Naive thymus-derived CD8-positive, alpha-beta T cell (primary cell): ENCODE data around the gene LRRC4C. TPM values are rescaled to one million over a fixed set of nuclear protein-coding genes. Genes with fewer than 3 reads are reported as not detected.

Experiments
- ATAC-seq, 2 donors: fragments of 150-1000 bp; cut with Tn5 transposase in 1 of 2; sonication (Bioruptor Pico), chemical (Tn5 transposase) in 1 of 2; 1 replicate in 1 of 2; 2 replicates in 1 of 2; pipeline ENCODE4 v1.10.0; 2021; ENCODE audit warnings: mild to moderate bottlenecking in 2 of 2, moderate library complexity in 2 of 2
- POLR2A ChIA-PET: fragments of 350-600 bp; sonication (Branson Sonifier 250); formaldehyde crosslinking; loops from one replicate; lab custom pipeline; 2021; ENCODE audit warnings: antibody characterized with exemption; lab: Charles Lee
- DNase-seq, 10 donors: peaks; one replicate each; pipeline versions ENCODE4 v3.0.0 to v3.0.0-alpha.2; 2020 to 2022
- H3K27ac Mint-ChIP-seq, 10 donors: one replicate each; pipeline ENCODE4 v1.8.0; 2020 to 2022; ENCODE audit warnings: mild to moderate bottlenecking in 10 of 10, mixed read lengths in 10 of 10, moderate library complexity in 4 of 10, inconsistent platforms in 1 of 10
- H3K27me3 Mint-ChIP-seq, 5 donors: one replicate each; pipeline ENCODE4 v1.8.0; 2021 to 2022; ENCODE audit warnings: mixed read lengths in 5 of 5
- H3K36me3 Mint-ChIP-seq, 3 donors: one replicate each; pipeline ENCODE4 v1.8.0; 2020 to 2022; ENCODE audit warnings: mixed read lengths in 3 of 3, mild to moderate bottlenecking in 2 of 3, inconsistent platforms in 1 of 3
- H3K4me1 Mint-ChIP-seq, 4 donors: one replicate each; pipeline ENCODE4 v1.8.0; 2021 to 2022; ENCODE audit warnings: mixed read lengths in 4 of 4
- H3K4me3 Mint-ChIP-seq, 10 donors: one replicate each; pipeline ENCODE4 v1.8.0; 2020 to 2022; ENCODE audit warnings: mild to moderate bottlenecking in 10 of 10, mixed read lengths in 10 of 10, moderate library complexity in 6 of 10, inconsistent platforms in 1 of 10
- H3K9me3 Mint-ChIP-seq, 9 donors: one replicate each; pipeline ENCODE4 v1.8.0; 2020 to 2022; ENCODE audit warnings: mixed read lengths in 9 of 9, mild to moderate bottlenecking in 3 of 9, inconsistent platforms in 1 of 9, moderate library complexity in 1 of 9
- polyA plus RNA-seq, 3 donors: library from polyadenylated mRNA; unstranded; fragments of 300-500 nt; fragmentation: Illumina TruSeq; gene quantifications; one replicate each; pipeline ENCODE4 v1.2.3, GENCODE V29; 2021
- total RNA-seq, 8 experiments: library from RNA in 2 of 8; stranded (reverse) in 2 of 8; gene quantifications; one replicate each; pipeline ENCODE4 v1.2.3 and lab custom pipeline; 2021 to 2026

LRRC4C gene
- total and polyA plus RNA-seq, 5 experiments from 2014 or later = not detected

- H3K36me3 Mint-ChIP-seq = peaks cover 0 to 4% (median 0%) of the 10 kb centered on the region in 3 donors
- no peaks in the 10 kb centered on the region for H3K4me1 Mint-ChIP-seq
- no peak for DNase-seq
- ATAC-seq = no peak
- H3K9me3 Mint-ChIP-seq = peaks cover 0 to 27% (median 10%) of the 10 kb centered on the region in 9 donors
- no peaks in the 10 kb centered on the region for H3K27me3 Mint-ChIP-seq
- H3K4me3 Mint-ChIP-seq = no peak overlapping the region
- POLR2A ChIA-PET = no interaction called here
- no peak overlapping the region for H3K27ac Mint-ChIP-seq
Measured at GRCh38 chr11:41201156-41201555, 258.3 kb downstream of the LRRC4C start.

DNA sequence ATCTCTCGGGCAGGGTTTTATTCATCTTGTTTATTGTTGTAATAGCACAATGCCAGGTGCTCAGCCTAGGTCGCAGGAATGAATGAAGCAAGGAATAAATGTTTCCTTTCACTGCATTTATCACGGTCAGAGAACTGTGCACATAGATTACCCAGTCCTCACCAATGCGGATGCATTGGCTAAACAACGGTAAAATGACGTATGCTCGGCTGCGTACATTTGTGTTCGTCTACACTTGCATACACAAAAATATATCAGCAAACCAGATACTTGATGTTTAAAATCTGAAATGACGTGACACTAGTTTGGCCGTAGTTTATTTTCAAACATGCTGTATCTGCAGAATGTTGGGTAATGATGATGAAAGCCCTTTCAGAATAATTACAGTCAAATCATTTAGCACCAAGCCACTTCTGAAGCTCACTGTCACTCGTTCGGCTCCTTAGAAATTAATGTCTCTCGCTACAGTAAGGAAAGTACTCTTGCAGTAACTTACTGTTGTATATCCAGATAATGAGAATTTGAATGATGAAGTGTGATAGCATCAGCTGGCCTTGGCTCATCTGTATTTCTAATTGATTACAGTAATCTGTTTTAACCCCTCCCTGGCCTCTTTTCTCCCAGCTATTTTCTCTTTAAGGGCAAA, 268.9 kb downstream of the LRRC4C start:
- DNase-seq (no peak), ATAC-seq (no peak)
- H3K36me3 Mint-ChIP-seq = peaks cover 0 to 6% (median 0%) of the 10 kb centered on the region in 3 donors
- no peaks in the 10 kb centered on the region for H3K4me1 Mint-ChIP-seq
- H3K4me3 Mint-ChIP-seq = no peak overlapping the region
- peaks cover 11 to 40% (median 23%) of the 10 kb centered on the region in 9 donors for H3K9me3 Mint-ChIP-seq
- POLR2A ChIA-PET = no interaction called here
- H3K27ac Mint-ChIP-seq = no peak overlapping the region
- H3K27me3 Mint-ChIP-seq = no peaks in the 10 kb centered on the region

GRCh38 chr11:41189701-41190436, 269.6 kb downstream of the LRRC4C start:
- POLR2A ChIA-PET = no interaction called here
- ATAC-seq (no peak), DNase-seq (no peak)
- Mint-ChIP-seq H3K4me3 (no peak overlapping the region), H3K27ac (no peak overlapping the region), H3K36me3 (peaks cover 0 to 6% (median 0%) of the 10 kb centered on the region in 3 donors), H3K4me1 (no peaks in the 10 kb centered on the region), H3K9me3 (peaks cover 13 to 44% (median 20%) of the 10 kb centered on the region in 9 donors), H3K27me3 (no peaks in the 10 kb centered on the region)

- POLR2A ChIA-PET = no interaction called here
- Mint-ChIP-seq H3K27ac (no peak overlapping the region), H3K4me1 (no peaks in the 10 kb centered on the region), H3K9me3 (peaks cover 9 to 54% (median 19%) of the 10 kb centered on the region in 9 donors), H3K27me3 (no peaks in the 10 kb centered on the region), H3K4me3 (no peak overlapping the region), H3K36me3 (peaks cover 0 to 15% (median 0%) of the 10 kb centered on the region in 3 donors)
- ATAC-seq = no peak
- no peak for DNase-seq
Measured at GRCh38 chr11:41177791-41178190, 281.7 kb downstream of the LRRC4C start.

GRCh38 chr11:41175304-41175972, 284.0 kb downstream of the LRRC4C start:
- Mint-ChIP-seq H3K27ac (no peak overlapping the region), H3K4me1 (no peaks in the 10 kb centered on the region), H3K4me3 (no peak overlapping the region), H3K36me3 (peaks cover 0 to 13% (median 0%) of the 10 kb centered on the region in 3 donors), H3K27me3 (no peaks in the 10 kb centered on the region), H3K9me3 (peaks cover 5 to 66% (median 17%) of the 10 kb centered on the region in 9 donors)
- POLR2A ChIA-PET = no interaction called here
- ATAC-seq (no peak), DNase-seq (no peak)

DNA sequence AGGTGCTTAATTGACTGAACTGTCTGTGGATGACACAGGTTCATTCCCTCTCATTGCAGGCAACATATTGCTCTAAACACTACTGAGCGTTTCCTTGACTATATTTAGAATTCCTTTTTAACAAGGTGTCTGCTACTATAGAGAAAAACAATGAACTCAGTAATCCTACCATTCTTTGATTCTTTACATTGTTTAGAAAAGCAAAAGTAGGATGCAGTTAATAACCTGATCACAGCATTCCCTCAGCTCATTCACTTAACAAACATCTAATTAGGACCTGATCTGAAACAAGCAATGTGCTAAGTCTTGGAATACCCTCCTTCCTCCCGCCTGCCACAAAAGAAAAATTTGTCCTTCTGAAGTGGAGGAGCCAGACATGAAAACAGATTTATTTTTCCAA, 313.1 kb downstream of the LRRC4C start:
- Mint-ChIP-seq H3K9me3 (peaks cover 7 to 34% (median 11%) of the 10 kb centered on the region in 9 donors), H3K4me1 (no peaks in the 10 kb centered on the region), H3K27me3 (no peaks in the 10 kb centered on the region), H3K4me3 (no peak overlapping the region), H3K36me3 (peaks cover 0 to 4% (median 0%) of the 10 kb centered on the region in 3 donors), H3K27ac (no peak overlapping the region)
- POLR2A ChIA-PET = no interaction called here
- ATAC-seq (no peak), DNase-seq (no peak)

- no peaks in the 10 kb centered on the region for H3K4me1 Mint-ChIP-seq
- DNase-seq = no peak
- H3K27me3 Mint-ChIP-seq = no peaks in the 10 kb centered on the region
- H3K9me3 Mint-ChIP-seq = peaks cover 7 to 34% (median 11%) of the 10 kb centered on the region in 9 donors
- no peak overlapping the region for H3K27ac Mint-ChIP-seq
- peaks cover 0 to 4% (median 0%) of the 10 kb centered on the region in 3 donors for H3K36me3 Mint-ChIP-seq
- ATAC-seq = no peak
- no peak overlapping the region for H3K4me3 Mint-ChIP-seq
- POLR2A ChIA-PET = no interaction called here
Measured at GRCh38 chr11:41145420-41145819, 314.0 kb downstream of the LRRC4C start.

- H3K36me3 Mint-ChIP-seq = no peaks in the 10 kb centered on the region
- no peaks in the 10 kb centered on the region for H3K27me3 Mint-ChIP-seq
- H3K9me3 Mint-ChIP-seq = peaks cover 4 to 30% (median 10%) of the 10 kb centered on the region in 9 donors
- ATAC-seq (no peak), DNase-seq (no peak)
- POLR2A ChIA-PET = no interaction called here
- no peak overlapping the region for H3K27ac Mint-ChIP-seq
- no peaks in the 10 kb centered on the region for H3K4me1 Mint-ChIP-seq
- no peak overlapping the region for H3K4me3 Mint-ChIP-seq
Measured at GRCh38 chr11:41134971-41135370, 324.5 kb downstream of the LRRC4C start.

DNA sequence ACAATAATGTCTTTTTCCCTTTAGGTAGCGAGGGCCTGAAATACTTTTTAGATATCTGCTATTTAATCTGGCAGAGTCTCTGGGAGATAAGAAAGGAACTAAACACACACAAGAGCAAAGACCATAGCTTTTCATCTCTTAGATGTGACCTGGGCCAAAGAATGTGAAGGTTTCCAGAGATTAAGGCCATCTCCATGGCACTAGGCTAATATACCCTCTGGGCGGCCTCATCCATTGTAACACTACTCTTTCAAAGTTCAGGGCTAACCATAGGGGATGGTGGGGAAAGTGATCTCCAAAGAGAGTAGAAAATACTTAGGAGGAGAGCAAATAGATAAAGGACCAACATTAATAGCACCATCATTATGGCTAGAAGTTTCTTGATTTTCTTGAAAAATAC, 326.4 kb downstream of the LRRC4C start:
- Mint-ChIP-seq H3K27me3 (no peaks in the 10 kb centered on the region), H3K9me3 (peaks cover 6 to 33% (median 10%) of the 10 kb centered on the region in 9 donors), H3K36me3 (no peaks in the 10 kb centered on the region), H3K4me1 (no peaks in the 10 kb centered on the region), H3K4me3 (no peak overlapping the region), H3K27ac (peak overlapping the region in 1 of 10 donors; percentile 58)
- DNase-seq (no peak), ATAC-seq (no peak)
- POLR2A ChIA-PET = no interaction called here

DNA sequence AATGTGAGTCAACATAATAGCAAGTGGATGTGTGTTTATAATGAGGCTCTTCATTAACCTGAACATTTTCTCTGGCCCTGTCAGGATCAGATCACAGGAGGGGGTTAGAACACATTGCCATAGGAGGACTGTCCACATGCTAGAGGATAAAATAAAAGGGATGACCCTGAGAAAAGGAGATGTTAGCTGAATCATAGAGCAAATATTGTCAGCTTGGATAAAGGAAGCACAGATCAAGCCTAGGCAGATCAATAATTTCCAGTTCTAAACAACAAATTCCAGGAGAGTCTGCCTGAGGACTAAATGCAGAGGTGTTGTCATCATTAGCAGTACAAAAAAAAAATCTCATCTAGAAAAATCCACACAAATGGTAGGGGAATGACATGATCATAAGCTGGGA, 337.9 kb downstream of the LRRC4C start:
- H3K4me1 Mint-ChIP-seq = no peaks in the 10 kb centered on the region
- no peak overlapping the region for H3K27ac Mint-ChIP-seq
- POLR2A ChIA-PET = no interaction called here
- H3K27me3 Mint-ChIP-seq = no peaks in the 10 kb centered on the region
- no peak for DNase-seq
- H3K36me3 Mint-ChIP-seq = peaks cover 0 to 5% (median 0%) of the 10 kb centered on the region in 3 donors
- ATAC-seq = no peak
- no peak overlapping the region for H3K4me3 Mint-ChIP-seq
- peaks cover 2 to 26% (median 17%) of the 10 kb centered on the region in 9 donors for H3K9me3 Mint-ChIP-seq

- POLR2A ChIA-PET = no interaction called here
- Mint-ChIP-seq H3K9me3 (peaks cover 3 to 32% (median 17%) of the 10 kb centered on the region in 9 donors), H3K4me1 (no peaks in the 10 kb centered on the region), H3K4me3 (no peak overlapping the region), H3K36me3 (peaks cover 0 to 5% (median 0%) of the 10 kb centered on the region in 3 donors), H3K27ac (no peak overlapping the region), H3K27me3 (no peaks in the 10 kb centered on the region)
- DNase-seq = no peak
- ATAC-seq = no peak
Measured at GRCh38 chr11:41119484-41119883, 340.0 kb downstream of the LRRC4C start.

- ATAC-seq (no peak), DNase-seq (no peak)
- peaks cover 0 to under 1% (median 0%) of the 10 kb centered on the region in 3 donors for H3K36me3 Mint-ChIP-seq
- H3K4me3 Mint-ChIP-seq = no peak overlapping the region
- H3K27ac Mint-ChIP-seq = no peak overlapping the region
- peaks cover 3 to 28% (median 12%) of the 10 kb centered on the region in 9 donors for H3K9me3 Mint-ChIP-seq
- no peaks in the 10 kb centered on the region for H3K4me1 Mint-ChIP-seq
- H3K27me3 Mint-ChIP-seq = no peaks in the 10 kb centered on the region
- POLR2A ChIA-PET = no interaction called here
Measured at GRCh38 chr11:41118521-41118920, 340.9 kb downstream of the LRRC4C start.

GRCh38 chr11:41116970-41117369, 342.5 kb downstream of the LRRC4C start:
- Mint-ChIP-seq H3K27ac (no peak overlapping the region), H3K4me1 (no peaks in the 10 kb centered on the region), H3K9me3 (peaks cover 3 to 27% (median 12%) of the 10 kb centered on the region in 9 donors), H3K4me3 (no peak overlapping the region), H3K27me3 (no peaks in the 10 kb centered on the region), H3K36me3 (no peaks in the 10 kb centered on the region)
- POLR2A ChIA-PET = no interaction called here
- DNase-seq = no peak
- ATAC-seq = no peak
